Osteocyte (in vitro differentiated cells): ENCODE results near the gene ST8SIA5. TPM values are rescaled to one million over a fixed set of nuclear protein-coding genes. Genes with fewer than 3 reads are reported as not detected.

ENCODE experiments used
- DNase-seq: peaks from one replicate; pipeline ENCODE4 v3.0.0; 2021; ENCODE audit warnings: mixed read lengths; ENCODE audit not compliant: unreplicated experiment; ENCODE audit errors: extremely low spot score
- H3K27ac Mint-ChIP-seq: one replicate; pipeline ENCODE4 v1.8.0; 2021; ENCODE audit warnings: mild to moderate bottlenecking, mixed read lengths; ENCODE audit not compliant: unreplicated experiment
- H3K27me3 Mint-ChIP-seq: one replicate; pipeline ENCODE4 v1.8.0; 2021; ENCODE audit warnings: mixed read lengths; ENCODE audit not compliant: unreplicated experiment
- H3K36me3 Mint-ChIP-seq: one replicate; pipeline ENCODE4 v1.8.0; 2021; ENCODE audit warnings: mixed read lengths; ENCODE audit not compliant: unreplicated experiment
- H3K4me1 Mint-ChIP-seq: one replicate; pipeline ENCODE4 v1.8.0; 2021; ENCODE audit warnings: mixed read lengths; ENCODE audit not compliant: unreplicated experiment
- H3K4me3 Mint-ChIP-seq: one replicate; pipeline ENCODE4 v1.8.0; 2021; ENCODE audit warnings: mild to moderate bottlenecking, moderate library complexity, mixed read lengths; ENCODE audit not compliant: unreplicated experiment
- H3K9me3 Mint-ChIP-seq: one replicate; pipeline ENCODE4 v1.8.0; 2021; ENCODE audit warnings: mixed read lengths; ENCODE audit not compliant: unreplicated experiment
- total RNA-seq: library from RNA; stranded (reverse); gene quantifications from 2 replicates; pipeline ENCODE4 v1.2.1, GENCODE V29; 2021
- TF ChIP-seq, protein P1 (sequence below): fragments of 200-600 bp; sonication (generic); IDR thresholded peaks from 2 replicates; pipeline ENCODE4 v1.5.0; 2021; ENCODE audit warnings: antibody characterized with exemption, mild to moderate bottlenecking, moderate library complexity

Gene ST8SIA5
- total RNA-seq, 1 donor from 2014 or later, result 0.30 TPM

GRCh38 chr18:46630991-46631390 is 125.9 kb downstream of the ST8SIA5 start:
- no peaks in the 10 kb centered on the region for H3K9me3 Mint-ChIP-seq
- H3K36me3 Mint-ChIP-seq, result no peaks in the 10 kb centered on the region
- peaks cover 14% of the 10 kb centered on the region for H3K27me3 Mint-ChIP-seq
- no peak overlapping the region for H3K27ac Mint-ChIP-seq
- TF ChIP-seq, protein P1, sequence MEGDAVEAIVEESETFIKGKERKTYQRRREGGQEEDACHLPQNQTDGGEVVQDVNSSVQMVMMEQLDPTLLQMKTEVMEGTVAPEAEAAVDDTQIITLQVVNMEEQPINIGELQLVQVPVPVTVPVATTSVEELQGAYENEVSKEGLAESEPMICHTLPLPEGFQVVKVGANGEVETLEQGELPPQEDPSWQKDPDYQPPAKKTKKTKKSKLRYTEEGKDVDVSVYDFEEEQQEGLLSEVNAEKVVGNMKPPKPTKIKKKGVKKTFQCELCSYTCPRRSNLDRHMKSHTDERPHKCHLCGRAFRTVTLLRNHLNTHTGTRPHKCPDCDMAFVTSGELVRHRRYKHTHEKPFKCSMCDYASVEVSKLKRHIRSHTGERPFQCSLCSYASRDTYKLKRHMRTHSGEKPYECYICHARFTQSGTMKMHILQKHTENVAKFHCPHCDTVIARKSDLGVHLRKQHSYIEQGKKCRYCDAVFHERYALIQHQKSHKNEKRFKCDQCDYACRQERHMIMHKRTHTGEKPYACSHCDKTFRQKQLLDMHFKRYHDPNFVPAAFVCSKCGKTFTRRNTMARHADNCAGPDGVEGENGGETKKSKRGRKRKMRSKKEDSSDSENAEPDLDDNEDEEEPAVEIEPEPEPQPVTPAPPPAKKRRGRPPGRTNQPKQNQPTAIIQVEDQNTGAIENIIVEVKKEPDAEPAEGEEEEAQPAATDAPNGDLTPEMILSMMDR, result no peak
- DNase-seq, result peak; percentile 34
- H3K4me3 Mint-ChIP-seq, result no peak overlapping the region
- no peaks in the 10 kb centered on the region for H3K4me1 Mint-ChIP-seq

DNA sequence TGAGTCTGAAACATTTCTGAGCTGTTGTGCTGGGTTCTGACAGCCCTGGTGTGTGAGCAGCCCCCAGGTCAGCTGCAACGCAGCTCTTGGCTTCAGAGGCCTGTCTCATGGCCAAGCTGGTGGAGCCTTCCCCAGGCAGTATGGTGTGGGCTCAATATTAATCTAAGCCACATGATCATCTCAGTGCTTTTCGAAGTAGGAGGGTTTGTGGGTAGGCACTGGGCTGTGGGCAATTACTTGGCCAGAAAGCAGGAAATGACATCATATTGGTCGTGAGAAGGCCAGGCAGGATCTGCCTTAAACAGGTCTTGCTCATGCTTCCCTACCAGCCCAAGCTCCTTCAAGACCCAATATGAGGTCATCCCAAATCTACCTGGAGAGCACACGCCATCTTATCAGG is 126.7 kb downstream of the ST8SIA5 start:
- Mint-ChIP-seq H3K4me1 (no peaks in the 10 kb centered on the region), H3K4me3 (no peak overlapping the region), H3K36me3 (no peaks in the 10 kb centered on the region), H3K9me3 (no peaks in the 10 kb centered on the region), H3K27me3 (peaks cover 14% of the 10 kb centered on the region), H3K27ac (no peak overlapping the region)
- DNase-seq, result peak; percentile 44
- TF ChIP-seq, protein P1, result no peak

- no peak overlapping the region for H3K27ac Mint-ChIP-seq
- peaks cover 17% of the 10 kb centered on the region for H3K27me3 Mint-ChIP-seq
- no peak for DNase-seq
- H3K9me3 Mint-ChIP-seq, result no peaks in the 10 kb centered on the region
- H3K4me3 Mint-ChIP-seq, result no peak overlapping the region
- no peaks in the 10 kb centered on the region for H3K36me3 Mint-ChIP-seq
- H3K4me1 Mint-ChIP-seq, result no peaks in the 10 kb centered on the region
- TF ChIP-seq, protein P1, result no peak
Observed at GRCh38 chr18:46629361-46629760, 127.5 kb downstream of the ST8SIA5 start.

- no peaks in the 10 kb centered on the region for H3K9me3 Mint-ChIP-seq
- H3K4me1 Mint-ChIP-seq, result no peaks in the 10 kb centered on the region
- peak; percentile 63 for DNase-seq
Observed at GRCh38 chr18:46628206-46628605, 128.6 kb downstream of the ST8SIA5 start.

DNA sequence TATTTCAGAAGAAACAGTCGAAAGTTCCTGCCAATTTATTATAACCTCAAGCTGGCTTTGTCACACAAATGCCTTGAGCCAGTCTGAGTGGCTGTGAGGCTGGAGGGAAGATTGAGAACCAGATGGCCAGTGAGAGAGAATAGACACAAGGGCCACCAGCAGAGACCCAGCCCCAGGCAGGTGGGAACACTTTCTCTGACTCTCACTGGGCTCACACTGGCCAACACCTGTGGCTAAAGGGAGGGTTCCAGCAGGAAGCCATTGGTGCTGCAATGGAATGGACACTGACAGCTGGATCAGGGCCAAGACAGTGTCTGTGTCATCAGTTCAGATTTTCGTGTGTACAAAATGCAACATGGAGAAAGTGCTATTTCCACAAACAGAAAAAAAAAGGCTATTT is 129.7 kb downstream of the ST8SIA5 start:
- TF ChIP-seq, protein P1, result no peak
- Mint-ChIP-seq H3K27me3 (peaks cover 17% of the 10 kb centered on the region), H3K9me3 (no peaks in the 10 kb centered on the region), H3K27ac (no peak overlapping the region), H3K36me3 (no peaks in the 10 kb centered on the region), H3K4me3 (no peak overlapping the region), H3K4me1 (no peaks in the 10 kb centered on the region)
- peak; percentile 65 for DNase-seq

More at GRCh38 chr18:46628206-46628605, 128.6 kb downstream of the ST8SIA5 start:
- peaks cover 17% of the 10 kb centered on the region for H3K27me3 Mint-ChIP-seq
- TF ChIP-seq, protein P1, result no peak
- no peaks in the 10 kb centered on the region for H3K36me3 Mint-ChIP-seq
- no peak overlapping the region for H3K27ac Mint-ChIP-seq
- H3K4me3 Mint-ChIP-seq, result no peak overlapping the region
